Ishikawa (cell line): ENCODE data around the gene LRRTM4.

Source experiments
- CEBPB ChIP-seq: IDR thresholded peaks from 2 replicates; pipeline ENCODE4 v1.6.1; 2012
- CREB1 ChIP-seq: IDR thresholded peaks from 2 replicates; pipeline ENCODE4 v1.6.1; 2012; ENCODE audit warnings: low read depth
- EGR1 ChIP-seq: IDR thresholded peaks from 2 replicates; pipeline ENCODE4 v1.6.1; 2012
- EP300 ChIP-seq: IDR thresholded peaks from 2 replicates; pipeline ENCODE4 v1.6.1; 2012; ENCODE audit warnings: borderline replicate concordance
- FOXM1 ChIP-seq: IDR thresholded peaks from 2 replicates; pipeline ENCODE4 v1.6.1; 2012; ENCODE audit warnings: low read depth, borderline replicate concordance
- MAX ChIP-seq: IDR thresholded peaks from 2 replicates; pipeline ENCODE4 v1.6.1; 2012
- NFIC ChIP-seq: IDR thresholded peaks from 2 replicates; pipeline ENCODE4 v1.6.1; 2012
- RAD21 ChIP-seq: IDR thresholded peaks from 2 replicates; pipeline ENCODE4 v1.6.1; 2012; ENCODE audit warnings: low read depth
- REST ChIP-seq: IDR thresholded peaks from 2 replicates; pipeline ENCODE4 v1.6.1; 2012; ENCODE audit warnings: low read depth, mild to moderate bottlenecking
- TAF1 ChIP-seq: IDR thresholded peaks from 2 replicates; pipeline ENCODE4 v1.6.1; 2012; ENCODE audit warnings: low read depth, mild to moderate bottlenecking
- TCF12 ChIP-seq: IDR thresholded peaks from 2 replicates; pipeline ENCODE4 v1.6.1; 2012; ENCODE audit warnings: low read depth
- TEAD4 ChIP-seq: IDR thresholded peaks from 2 replicates; pipeline ENCODE4 v1.6.1; 2012
- USF1 ChIP-seq: IDR thresholded peaks from 2 replicates; pipeline ENCODE4 v1.6.1; 2012
- YY1 ChIP-seq: IDR thresholded peaks from 2 replicates; pipeline ENCODE4 v1.6.1; 2012; ENCODE audit warnings: low read depth
- ZBTB7A ChIP-seq: IDR thresholded peaks from 2 replicates; pipeline ENCODE4 v1.6.1; 2012; ENCODE audit warnings: low read depth

The LRRTM4 gene

GRCh38 chr2:77469106-77469505 lies 53.1 kb downstream of the LRRTM4 start:
- TF ChIP-seq EGR1 (no peak), ZBTB7A (no peak), YY1 (no peak), CREB1 (no peak), TCF12 (no peak), NFIC (no peak), CEBPB (no peak), USF1 (no peak), MAX (no peak), TAF1 (no peak), TEAD4 (no peak), RAD21 (no peak), REST (no peak), FOXM1 (no peak)

GRCh38 chr2:77459840-77460239 lies 62.3 kb downstream of the LRRTM4 start:
- TF ChIP-seq TCF12 (no peak), USF1 (no peak), RAD21 (no peak), FOXM1 (no peak), CREB1 (no peak), REST (no peak), TAF1 (no peak), EP300 (no peak), NFIC (no peak), ZBTB7A (no peak), TEAD4 (no peak), YY1 (no peak), CEBPB (no peak)

GRCh38 chr2:77458216-77458615 lies 64.0 kb downstream of the LRRTM4 start:
- TF ChIP-seq RAD21 (no peak), EGR1 (no peak), TEAD4 (no peak), MAX (no peak), REST (no peak), FOXM1 (no peak), USF1 (no peak), YY1 (no peak), NFIC (no peak), EP300 (no peak), TAF1 (no peak), ZBTB7A (no peak), TCF12 (no peak), CREB1 (no peak), CEBPB (no peak)

- no peak for TF ChIP-seq NFIC
- no peak for TF ChIP-seq ZBTB7A
- TF ChIP-seq EP300, result no peak
- TF ChIP-seq TEAD4, result no peak
- no peak for TF ChIP-seq REST
- TF ChIP-seq USF1, result no peak
- TF ChIP-seq FOXM1, result no peak
- no peak for TF ChIP-seq CEBPB
- TF ChIP-seq TCF12, result no peak
- no peak for TF ChIP-seq CREB1
- no peak for TF ChIP-seq MAX
- no peak for TF ChIP-seq TAF1
- no peak for TF ChIP-seq RAD21
- no peak for TF ChIP-seq YY1
- no peak for TF ChIP-seq EGR1
Observed at GRCh38 chr2:77457665-77458064, 64.5 kb downstream of the LRRTM4 start.
